ENCODE results near the gene PSMD1. TPM values are rescaled to one million over a fixed set of nuclear protein-coding genes. Genes with fewer than 3 reads are reported as not detected.
A peak's percentile ranks its signal among the peaks of the same experiment; 100 is the strongest.

The PSMD1 gene
- total and polyA plus RNA-seq, 4 donors = 30.1 to 91.1 (median 56.0) TPM

DNA sequence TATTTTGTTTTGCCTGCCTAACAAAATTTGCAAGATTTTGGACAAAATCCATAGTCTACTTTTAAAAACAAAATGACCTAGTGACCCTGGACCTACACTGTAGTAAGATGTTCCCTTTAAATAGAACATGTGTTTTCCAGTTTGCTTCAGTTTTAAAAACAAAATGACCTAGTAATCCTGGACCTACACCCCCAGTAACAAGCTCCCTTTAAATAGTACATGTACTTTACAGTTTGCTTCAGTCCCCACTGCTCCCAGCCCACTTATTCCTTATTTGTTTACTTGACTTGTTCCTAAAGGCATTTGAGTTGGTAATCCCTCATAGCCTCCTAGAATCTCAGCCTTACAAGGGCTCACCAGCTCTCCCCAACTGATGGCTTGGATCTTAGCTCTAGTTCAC is 102.6 kb downstream of the PSMD1 start:
- ATAC-seq (ENCODE audit: insufficient read depth, low FRiP score) = no peak

GRCh38 chr2:231160701-231161100 is 104.0 kb downstream of the PSMD1 start:
- no peak for TF ChIP-seq CTCF (IDR thresholded peaks at IDR 0.05; ENCODE audit: control extremely low read depth, extremely low read depth)
- no peak for ATAC-seq (ENCODE audit: insufficient read depth, low FRiP score)
- Histone ChIP-seq H3K27ac (ENCODE audit: low read depth in 1 of 2, low read length in 1 of 2) (no peak overlapping the region), H3K36me3 (ENCODE audit: control insufficient read depth in 4 of 4, insufficient read depth in 4 of 4, low read length in 4 of 4) (peaks cover 5 to 15% (median 7%) of the 10 kb centered on the region in 4 donors), H3K9ac (ENCODE audit: insufficient read depth in 1 of 2, low read length in 2 of 2) (no peak overlapping the region), H3K9me3 (ENCODE audit: control insufficient read depth in 4 of 4, insufficient read depth in 3 of 4, low read length in 3 of 4) (no peaks in the 10 kb centered on the region), H3K27me3 (ENCODE audit: control insufficient read depth in 3 of 3, insufficient read depth in 3 of 3, low read length in 2 of 3) (no peaks in the 10 kb centered on the region), H3K4me1 (ENCODE audit: control insufficient read depth in 5 of 5, insufficient read depth in 5 of 5, low read length in 5 of 5) (peaks cover 0 to 5% (median 0%) of the 10 kb centered on the region in 5 donors), H3K4me3 (no peak overlapping the region)
- 98 to 99% methylated on average over 5 of the region's 5 CpGs for WGBS, 2 donors
- no peak for DNase-seq

More for the DNA sequence above, 102.6 kb downstream of the PSMD1 start:
- Histone ChIP-seq H3K27me3 (ENCODE audit: control insufficient read depth in 3 of 3, insufficient read depth in 3 of 3, low read length in 2 of 3) (no peaks in the 10 kb centered on the region), H3K9me3 (ENCODE audit: control insufficient read depth in 4 of 4, insufficient read depth in 3 of 4, low read length in 3 of 4) (no peaks in the 10 kb centered on the region), H3K4me3 (no peak overlapping the region), H3K9ac (ENCODE audit: insufficient read depth in 1 of 2, low read length in 2 of 2) (no peak overlapping the region), H3K36me3 (ENCODE audit: control insufficient read depth in 4 of 4, insufficient read depth in 4 of 4, low read length in 4 of 4) (peaks cover 2 to 12% (median 8%) of the 10 kb centered on the region in 4 donors), H3K27ac (ENCODE audit: low read depth in 1 of 2, low read length in 1 of 2) (no peak overlapping the region), H3K4me1 (ENCODE audit: control insufficient read depth in 5 of 5, insufficient read depth in 5 of 5, low read length in 5 of 5) (peaks cover 0 to 5% (median 0%) of the 10 kb centered on the region in 5 donors)
- no peak for TF ChIP-seq CTCF (IDR thresholded peaks at IDR 0.05; ENCODE audit: control extremely low read depth, extremely low read depth)
- DNase-seq = no peak

DNA sequence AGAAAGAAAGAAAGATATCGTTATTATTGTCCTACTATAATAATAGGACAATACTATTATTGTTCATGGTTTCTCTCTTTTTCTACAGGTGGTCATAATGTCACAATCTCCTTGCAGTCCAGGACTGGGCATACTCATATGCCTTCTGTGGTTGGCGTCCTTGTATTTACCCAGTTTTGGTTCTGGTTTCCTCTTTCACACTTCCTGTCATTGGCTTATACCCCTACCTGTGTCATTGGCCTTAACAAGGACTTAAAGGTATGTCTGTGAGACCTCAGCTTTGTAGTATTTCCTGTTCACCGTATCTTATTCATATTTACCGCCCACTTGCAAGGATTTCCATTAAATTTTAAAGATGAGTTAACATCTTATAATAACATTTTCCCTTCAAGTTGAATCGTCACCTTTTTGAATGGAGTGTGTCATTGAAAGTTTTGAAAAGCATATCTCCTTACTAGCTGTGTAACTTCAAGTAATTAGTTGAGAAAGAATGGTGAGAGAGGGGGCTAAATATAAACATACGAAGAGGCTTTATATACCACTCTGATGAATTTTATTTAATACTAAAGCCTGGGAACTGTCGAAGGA is 104.7 kb downstream of the PSMD1 start:
- ATAC-seq (ENCODE audit: insufficient read depth, low FRiP score) (no peak), DNase-seq (no peak)
- Histone ChIP-seq H3K9ac (ENCODE audit: insufficient read depth in 1 of 2, low read length in 2 of 2) (no peak overlapping the region), H3K36me3 (ENCODE audit: control insufficient read depth in 4 of 4, insufficient read depth in 4 of 4, low read length in 4 of 4) (peaks cover 5 to 20% (median 10%) of the 10 kb centered on the region in 4 donors), H3K9me3 (ENCODE audit: control insufficient read depth in 4 of 4, insufficient read depth in 3 of 4, low read length in 3 of 4) (no peaks in the 10 kb centered on the region), H3K27me3 (ENCODE audit: control insufficient read depth in 3 of 3, insufficient read depth in 3 of 3, low read length in 2 of 3) (no peaks in the 10 kb centered on the region), H3K4me1 (ENCODE audit: control insufficient read depth in 5 of 5, insufficient read depth in 5 of 5, low read length in 5 of 5) (peaks cover 0 to 5% (median 0%) of the 10 kb centered on the region in 5 donors), H3K4me3 (no peak overlapping the region), H3K27ac (ENCODE audit: low read depth in 1 of 2, low read length in 1 of 2) (no peak overlapping the region)
- WGBS, 2 donors = 81 to 84% methylated on average over 7 of the region's 7 CpGs
- TF ChIP-seq CTCF (IDR thresholded peaks at IDR 0.05; ENCODE audit: control extremely low read depth, extremely low read depth) = no peak

GRCh38 chr2:231161877-231162329 is 105.2 kb downstream of the PSMD1 start:
- Histone ChIP-seq H3K36me3 (ENCODE audit: control insufficient read depth in 4 of 4, insufficient read depth in 4 of 4, low read length in 4 of 4) (peaks cover 11 to 24% (median 12%) of the 10 kb centered on the region in 4 donors), H3K9me3 (ENCODE audit: control insufficient read depth in 4 of 4, insufficient read depth in 3 of 4, low read length in 3 of 4) (no peaks in the 10 kb centered on the region), H3K4me1 (ENCODE audit: control insufficient read depth in 5 of 5, insufficient read depth in 5 of 5, low read length in 5 of 5) (peaks cover 0 to 5% (median 0%) of the 10 kb centered on the region in 5 donors), H3K27me3 (ENCODE audit: control insufficient read depth in 3 of 3, insufficient read depth in 3 of 3, low read length in 2 of 3) (no peaks in the 10 kb centered on the region), H3K4me3 (no peak overlapping the region), H3K9ac (ENCODE audit: insufficient read depth in 1 of 2, low read length in 2 of 2) (no peak overlapping the region), H3K27ac (ENCODE audit: low read depth in 1 of 2, low read length in 1 of 2) (no peak overlapping the region)
- 66 to 77% methylated on average over 2 of the region's 2 CpGs for WGBS, 2 donors
- no peak for DNase-seq
- no peak for TF ChIP-seq CTCF (IDR thresholded peaks at IDR 0.05; ENCODE audit: control extremely low read depth, extremely low read depth)
- ATAC-seq (ENCODE audit: insufficient read depth, low FRiP score) = peak; percentile 77

Measured in lung (tissue), 12 donors.